GM18909 (cell line): ENCODE results near the gene SPATC1L.

Source experiments
- ATAC-seq: cut with Tn5 transposase; IDR thresholded peaks from one replicate; pipeline ENCODE4 v1.9.1; 2021; ENCODE audit warnings: mild to moderate bottlenecking; ENCODE audit not compliant: unreplicated experiment, poor library complexity

Gene SPATC1L

GRCh38 chr21:46215436-46216131 is 31.3 kb upstream of the SPATC1L start:
- ATAC-seq = no peak

- no peak for ATAC-seq
Measured at GRCh38 chr21:46214478-46215340, 30.4 kb upstream of the SPATC1L start.

- ATAC-seq = no peak
Measured at GRCh38 chr21:46213620-46214286, 29.5 kb upstream of the SPATC1L start.

- no peak for ATAC-seq
Measured at GRCh38 chr21:46212721-46213484, 28.6 kb upstream of the SPATC1L start.

GRCh38 chr21:46211786-46212720 is 27.8 kb upstream of the SPATC1L start:
- no peak for ATAC-seq

GRCh38 chr21:46211376-46211775 is 27.1 kb upstream of the SPATC1L start:
- ATAC-seq = no peak

- no peak for ATAC-seq
Measured at GRCh38 chr21:46210378-46211136, 26.3 kb upstream of the SPATC1L start.

- ATAC-seq = no peak
Measured at GRCh38 chr21:46208761-46209721, 24.8 kb upstream of the SPATC1L start.

- ATAC-seq = no peak
Measured at GRCh38 chr21:46207920-46208591, 23.8 kb upstream of the SPATC1L start.

GRCh38 chr21:46207006-46207919 is 23.0 kb upstream of the SPATC1L start:
- no peak for ATAC-seq

GRCh38 chr21:46206163-46207005 is 22.1 kb upstream of the SPATC1L start:
- no peak for ATAC-seq

- no peak for ATAC-seq
Measured at GRCh38 chr21:46205766-46206162, 21.5 kb upstream of the SPATC1L start.

GRCh38 chr21:46205166-46205565 is 20.9 kb upstream of the SPATC1L start:
- ATAC-seq = no peak

- no peak for ATAC-seq
Measured at GRCh38 chr21:46203203-46203600, 18.9 kb upstream of the SPATC1L start.

GRCh38 chr21:46202592-46203202 is 18.4 kb upstream of the SPATC1L start:
- no peak for ATAC-seq
